Bronchial smooth muscle cell (primary cell): Measurements from ENCODE around the gene FGF16. TPM values are rescaled to one million over a fixed set of nuclear protein-coding genes. Genes with fewer than 3 reads are reported as not detected.

Experiments
- total RNA-seq: library from RNA; depleted of rRNA; stranded (reverse); fragments of >200 nt; gene quantifications from 2 replicates; pipeline ENCODE4 v1.2.1, GENCODE V29; 2014

FGF16 gene
- 0.09 and 0.32 TPM in 2 replicates for total RNA-seq

GRCh38 chrX:77446908-77447652 is at the start of gene FGF16:
Gene FGF16, plus strand, starts transcription at chrX:77447389. Its CDS starts 286 bp downstream, at chrX:77447675.

